Activated CD8-positive, alpha-beta memory T cell treated with anti-CD3 and anti-CD28 coated beads, Interleukin-2, amount 10 ng/mL, durations not matched to agents 7 days and 5 days (primary cell): Measurements from ENCODE around the gene GPR62. TPM values are rescaled to one million over a fixed set of nuclear protein-coding genes. Genes with fewer than 3 reads are reported as not detected.
"Not testable (repeated sequence)": the region's sequence is repeated elsewhere in the genome, so short reads cannot be mapped to it uniquely, and the experiment has no call there.

Source experiments
- ATAC-seq: fragments of 150-1000 bp; cut with Tn5 transposase; one replicate; pipeline ENCODE4 v1.10.0; 2021; ENCODE audit warnings: moderate library complexity
- CTCF ChIA-PET: fragments of 350-600 bp; sonication (Branson Sonifier 250); formaldehyde crosslinking; loops from one replicate; lab custom pipeline; 2021; ENCODE audit warnings: antibody characterized with exemption; lab: Charles Lee
- DNase-seq: peaks from one replicate; pipeline ENCODE4 v3.0.0-alpha.2; 2020
- H3K27ac Mint-ChIP-seq: one replicate; pipeline ENCODE4 v1.8.0; 2021; ENCODE audit warnings: mild to moderate bottlenecking, mixed read lengths
- H3K27me3 Mint-ChIP-seq: one replicate; pipeline ENCODE4 v1.8.0; 2021; ENCODE audit warnings: mixed read lengths
- H3K36me3 Mint-ChIP-seq: one replicate; pipeline ENCODE4 v1.8.0; 2021; ENCODE audit warnings: mild to moderate bottlenecking, mixed read lengths
- H3K4me1 Mint-ChIP-seq: one replicate; pipeline ENCODE4 v1.8.0; 2021; ENCODE audit warnings: mixed read lengths
- H3K4me3 Mint-ChIP-seq: one replicate; pipeline ENCODE4 v1.8.0; 2021; ENCODE audit warnings: mild to moderate bottlenecking, moderate library complexity, mixed read lengths
- H3K9me3 Mint-ChIP-seq: one replicate; pipeline ENCODE4 v1.8.0; 2022; ENCODE audit warnings: low read depth, mixed read lengths
- total RNA-seq, 2 experiments: library from RNA; stranded (reverse); gene quantifications; one replicate each; pipeline ENCODE4 v1.2.3, GENCODE V29; 2021

GPR62 gene
- total RNA-seq, 2 experiments from 2014 or later = not detected

- DNase-seq (no peak), ATAC-seq (no peak)
- peaks cover 29% of the 10 kb centered on the region for H3K4me1 Mint-ChIP-seq
- peak overlapping the region; percentile 42 for H3K27ac Mint-ChIP-seq
- peaks cover 3% of the 10 kb centered on the region for H3K36me3 Mint-ChIP-seq
- H3K27me3 Mint-ChIP-seq = no peaks in the 10 kb centered on the region
- H3K9me3 Mint-ChIP-seq = no peaks in the 10 kb centered on the region
- no peak overlapping the region for H3K4me3 Mint-ChIP-seq
- CTCF ChIA-PET = interaction anchor here (3.6 to 4.1 kb wide), 3 partner anchors 10 to 43 kb away, joined by 24 to 70 read pairs (median 34); partner anchors contain the start of genes ABHD14A, ABHD14B, PARP3 and RPL29
These were observed 29.9 kb downstream of the GPR62 start for GRCh38 chr3:51985063-51985462.

GRCh38 chr3:51986010-51986947 lies 31.1 kb downstream of the GPR62 start:
- Mint-ChIP-seq H3K4me1 (peaks cover 25% of the 10 kb centered on the region), H3K4me3 (no peak overlapping the region), H3K36me3 (peaks cover 3% of the 10 kb centered on the region), H3K9me3 (no peaks in the 10 kb centered on the region), H3K27me3 (no peaks in the 10 kb centered on the region), H3K27ac (no peak overlapping the region)
- CTCF ChIA-PET = interaction anchor here (1.3 to 1.6 kb wide), 3 partner anchors 13 to 26 kb away, joined by 4 to 5 read pairs (median 5); partner anchors contain the start of gene ABHD14B
- no peak for ATAC-seq
- DNase-seq = no peak

DNA sequence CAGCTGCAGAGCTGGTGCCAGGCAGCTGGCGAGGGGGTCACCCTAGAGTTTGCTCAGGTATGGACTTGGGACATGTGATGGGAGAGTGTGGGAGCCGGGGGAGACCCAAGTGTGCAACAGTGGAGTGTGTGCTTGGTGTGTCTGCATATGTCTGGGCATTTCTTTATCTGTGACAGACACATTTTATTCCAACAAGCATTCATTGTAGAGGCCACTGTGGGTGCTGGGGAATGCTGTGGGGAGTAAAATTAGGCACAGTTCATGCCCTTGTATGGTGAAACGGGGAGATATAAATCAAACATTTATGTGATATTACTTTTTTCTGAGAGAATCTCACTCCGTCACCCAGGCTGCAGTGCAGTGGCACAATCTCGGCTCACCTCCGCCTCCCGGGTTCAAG lies 32.4 kb downstream of the GPR62 start:
- H3K27ac Mint-ChIP-seq = no peak overlapping the region
- H3K9me3 Mint-ChIP-seq = no peaks in the 10 kb centered on the region
- H3K36me3 Mint-ChIP-seq = peaks cover 7% of the 10 kb centered on the region
- H3K4me1 Mint-ChIP-seq = peaks cover 25% of the 10 kb centered on the region
- no peak overlapping the region for H3K4me3 Mint-ChIP-seq
- ATAC-seq (no peak), DNase-seq (no peak)
- CTCF ChIA-PET = interaction anchor here (1.3 to 1.5 kb wide), 2 partner anchors 13 to 25 kb away, joined by 4 to 5 read pairs; no protein-coding TSS in a partner anchor
- no peaks in the 10 kb centered on the region for H3K27me3 Mint-ChIP-seq

DNA sequence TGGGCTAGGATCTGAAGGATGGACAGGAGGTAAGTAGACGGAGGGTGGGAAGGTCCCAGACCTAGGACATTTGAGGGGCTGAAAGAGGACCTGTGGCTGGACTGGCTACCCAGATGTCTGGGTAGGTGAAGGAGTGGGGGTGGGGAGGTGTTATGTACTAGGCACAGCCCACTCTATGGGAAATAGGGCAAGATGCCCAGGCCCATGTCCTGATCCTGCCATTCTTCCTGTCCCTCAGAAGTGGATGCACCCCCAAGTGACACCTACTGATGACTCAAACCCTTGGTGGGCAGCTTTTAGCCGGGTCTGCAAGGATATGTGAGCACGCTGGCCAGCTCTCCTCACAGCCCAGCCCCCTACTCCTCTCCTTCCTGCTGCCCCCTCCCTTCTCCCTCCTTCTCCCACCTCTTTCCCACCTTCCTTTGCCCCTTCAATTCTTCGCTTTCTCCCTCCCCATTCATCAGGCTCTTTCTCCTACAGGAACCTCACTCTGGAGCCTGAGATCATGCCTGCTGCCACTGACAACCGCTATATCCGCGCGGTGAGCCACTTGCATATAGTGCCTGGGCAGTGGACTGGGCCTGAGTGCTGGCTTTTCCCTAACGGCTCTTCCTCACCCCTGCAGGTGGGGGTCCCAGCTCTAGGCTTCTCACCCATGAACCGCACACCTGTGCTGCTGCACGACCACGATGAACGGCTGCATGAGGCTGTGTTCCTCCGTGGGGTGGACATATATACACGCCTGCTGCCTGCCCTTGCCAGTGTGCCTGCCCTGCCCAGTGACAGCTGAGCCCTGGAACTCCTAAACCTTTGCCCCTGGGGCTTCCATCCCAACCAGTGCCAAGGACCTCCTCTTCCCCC lies 33.3 kb downstream of the GPR62 start:
- ATAC-seq (no peak), DNase-seq (no peak)
- Mint-ChIP-seq H3K36me3 (peaks cover 14% of the 10 kb centered on the region), H3K27me3 (no peaks in the 10 kb centered on the region), H3K4me3 (no peak overlapping the region), H3K9me3 (no peaks in the 10 kb centered on the region), H3K4me1 (peaks cover 29% of the 10 kb centered on the region), H3K27ac (no peak overlapping the region)
- CTCF ChIA-PET = interaction anchor here (1.3 kb wide), 1 partner anchor 13 kb away, joined by 5 read pairs; no protein-coding TSS in a partner anchor

DNA sequence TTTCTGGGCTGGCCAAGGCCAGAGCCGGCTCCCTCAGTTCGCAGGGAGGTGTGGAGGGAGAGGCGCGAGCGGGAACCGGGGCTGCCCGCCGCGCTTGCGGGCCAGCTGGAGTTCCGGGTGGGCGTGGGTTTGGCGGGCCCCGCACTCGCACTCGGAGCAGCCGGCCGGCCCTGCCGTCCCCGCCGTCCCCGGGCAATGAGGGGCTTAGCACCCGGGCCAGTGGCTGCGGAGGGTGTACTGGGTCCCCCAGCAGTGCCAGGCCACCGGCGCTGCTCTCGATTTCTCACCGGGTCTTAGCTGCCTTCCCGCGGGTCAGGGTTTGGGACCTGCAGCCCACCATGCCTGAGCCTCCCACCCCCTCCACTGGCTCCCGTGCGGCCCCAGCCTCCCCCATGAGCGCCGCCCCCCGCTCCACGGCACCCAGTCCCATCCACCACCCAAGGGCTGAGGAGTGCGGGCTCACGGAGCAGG lies 35.4 kb downstream of the GPR62 start:
- CTCF ChIA-PET = interaction anchor here (2.8 kb wide), 1 partner anchor 8 kb away, joined by 14 read pairs; the partner anchor contains the start of gene ACY1
- peaks cover 37% of the 10 kb centered on the region for H3K4me1 Mint-ChIP-seq
- peaks cover 31% of the 10 kb centered on the region for H3K36me3 Mint-ChIP-seq
- H3K4me3 Mint-ChIP-seq, ATAC-seq, H3K27me3 Mint-ChIP-seq, DNase-seq, H3K9me3 Mint-ChIP-seq, H3K27ac Mint-ChIP-seq: not testable (repeated sequence)

GRCh38 chr3:51992017-51992682 lies 37.0 kb downstream of the GPR62 start:
- DNase-seq = no peak
- no peaks in the 10 kb centered on the region for H3K9me3 Mint-ChIP-seq
- H3K27me3 Mint-ChIP-seq = peaks cover 6% of the 10 kb centered on the region
- no peak overlapping the region for H3K4me3 Mint-ChIP-seq
- H3K27ac Mint-ChIP-seq = peak overlapping the region; percentile 15
- peaks cover 32% of the 10 kb centered on the region for H3K36me3 Mint-ChIP-seq
- H3K4me1 Mint-ChIP-seq = peaks cover 42% of the 10 kb centered on the region
- CTCF ChIA-PET = interaction anchor here (1.5 to 2.8 kb wide), 4 partner anchors 10 to 131 kb away, joined by 3 to 14 read pairs (median 8); partner anchors contain the start of genes ABHD14B, ACY1 and RRP9
- no peak for ATAC-seq

GRCh38 chr3:51993657-51994056 lies 38.5 kb downstream of the GPR62 start:
- not testable (repeated sequence) for DNase-seq, H3K27me3 Mint-ChIP-seq, H3K9me3 Mint-ChIP-seq, ATAC-seq, H3K27ac Mint-ChIP-seq
- peaks cover 32% of the 10 kb centered on the region for H3K36me3 Mint-ChIP-seq
- peaks cover 42% of the 10 kb centered on the region for H3K4me1 Mint-ChIP-seq
- CTCF ChIA-PET = interaction anchor here (2.8 kb wide), 1 partner anchor 11 kb away, joined by 14 read pairs; the partner anchor contains the start of gene ACY1
- peak overlapping the region; percentile 21 for H3K4me3 Mint-ChIP-seq

DNA sequence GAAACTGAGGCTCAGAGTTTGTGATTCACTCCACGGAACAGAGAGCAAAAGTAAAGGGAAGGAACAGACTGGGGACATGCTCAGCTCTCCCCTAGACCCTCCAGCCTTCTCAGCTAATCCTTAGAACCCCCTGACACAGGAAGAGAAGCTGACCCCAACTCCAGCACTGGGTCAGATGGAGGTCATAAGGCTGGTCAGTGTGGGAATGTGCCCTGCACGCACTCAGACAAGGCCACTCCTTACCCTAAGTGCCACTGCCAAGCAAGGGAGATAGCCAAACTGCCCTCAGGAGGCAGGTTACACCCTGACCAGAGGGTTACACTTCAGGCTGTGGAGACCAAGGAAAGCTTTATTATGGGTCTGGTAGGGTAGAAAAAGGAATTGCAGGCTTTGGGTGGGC lies 39.3 kb downstream of the GPR62 start:
- Mint-ChIP-seq H3K4me1 (peaks cover 42% of the 10 kb centered on the region), H3K36me3 (peaks cover 32% of the 10 kb centered on the region), H3K4me3 (peak overlapping the region; percentile 97), H3K27ac (peak overlapping the region; percentile 97), H3K9me3 (no peaks in the 10 kb centered on the region), H3K27me3 (peaks cover 11% of the 10 kb centered on the region)
- CTCF ChIA-PET = interaction anchor here (0.9 to 2.4 kb wide), 6 partner anchors 11 to 225 kb away, joined by 3 to 34 read pairs (median 6); partner anchors contain the start of genes ABHD14A, ABHD14B, ACY1 and POC1A
- DNase-seq = no peak
- no peak for ATAC-seq

DNA sequence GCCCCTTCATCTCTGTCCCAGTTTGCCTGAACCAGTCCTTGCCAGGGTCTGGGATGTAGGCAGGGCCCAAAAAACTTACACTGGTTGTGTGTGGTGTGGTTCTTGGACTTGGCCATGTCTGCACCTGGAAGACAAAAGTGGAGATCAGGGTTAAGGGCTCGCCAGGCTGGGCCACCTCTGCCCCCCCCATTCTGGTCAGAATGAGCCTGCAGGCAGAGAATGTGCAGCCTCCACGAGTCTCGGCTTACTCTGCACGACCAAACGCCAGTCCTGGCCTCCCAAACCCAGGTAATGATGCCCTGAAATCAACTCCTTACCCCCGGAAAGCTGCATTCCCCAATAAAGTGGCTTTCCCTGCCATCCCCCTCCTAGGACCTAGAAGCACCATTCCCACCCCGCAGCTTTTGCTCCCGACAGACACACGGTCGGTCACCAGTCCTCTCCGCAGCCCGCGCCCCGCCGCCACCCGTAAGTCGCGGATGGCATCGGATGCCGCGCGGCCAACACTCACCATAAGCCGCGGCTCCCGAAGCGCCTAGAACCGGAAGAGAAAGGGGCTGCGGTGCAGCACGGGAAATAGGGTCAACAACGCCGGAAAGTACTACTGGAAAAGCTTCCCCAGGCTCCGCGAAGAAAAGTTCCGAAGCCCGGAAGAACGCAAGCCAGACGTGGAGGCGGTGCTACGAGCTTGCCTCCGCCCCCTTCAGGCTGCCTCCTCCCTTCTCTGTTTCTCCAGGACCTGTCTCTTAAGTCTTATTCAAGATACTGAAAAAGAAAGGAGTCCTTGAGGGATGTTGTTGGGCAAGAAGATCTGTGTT lies 40.4 kb downstream of the GPR62 start, which contains the start of gene RPL29:
TSS of gene RPL29 (minus strand) at position 550 of the 818 bp plus-strand sequence. CDS start at position 116, 434 bp downstream.
- DNase-seq (peak; percentile 94), ATAC-seq (peak; percentile 95)
- Mint-ChIP-seq H3K4me1 (peaks cover 42% of the 10 kb centered on the region), H3K27me3 (peaks cover 13% of the 10 kb centered on the region), H3K4me3 (peak within 1 kb of the TSS; percentile 97), H3K36me3 (peaks cover 32% of the 10 kb centered on the region), H3K9me3 (no peaks in the 10 kb centered on the region), H3K27ac (peak within 1 kb of the TSS; percentile 97)
- CTCF ChIA-PET = interaction anchor here (0.7 to 2.4 kb wide), 15 partner anchors 8 to 227 kb away, joined by 3 to 34 read pairs (median 6); partner anchors contain the start of genes ABHD14A, ABHD14B, ACY1 and DUSP7

GRCh38 chr3:51997172-51997571 lies 42.0 kb downstream of the GPR62 start:
- peaks cover 13% of the 10 kb centered on the region for H3K27me3 Mint-ChIP-seq
- H3K9me3 Mint-ChIP-seq = no peaks in the 10 kb centered on the region
- ATAC-seq = no peak
- CTCF ChIA-PET = interaction anchor here (0.9 to 1.3 kb wide), 3 partner anchors 13 to 223 kb away, joined by 3 to 4 read pairs (median 3); partner anchors contain the start of genes ACY1 and PARP3
- peak overlapping the region; percentile 16 for H3K4me3 Mint-ChIP-seq
- no peak for DNase-seq
- H3K4me1 Mint-ChIP-seq = peaks cover 41% of the 10 kb centered on the region
- H3K27ac Mint-ChIP-seq = peak overlapping the region; percentile 32
- peaks cover 29% of the 10 kb centered on the region for H3K36me3 Mint-ChIP-seq

- no peak for ATAC-seq
- Mint-ChIP-seq H3K27me3 (peaks cover 13% of the 10 kb centered on the region), H3K9me3 (no peaks in the 10 kb centered on the region), H3K27ac (no peak overlapping the region), H3K4me3 (no peak overlapping the region), H3K4me1 (peaks cover 33% of the 10 kb centered on the region), H3K36me3 (peaks cover 21% of the 10 kb centered on the region)
- DNase-seq = no peak
- CTCF ChIA-PET = interaction anchor here (0.7 to 1.3 kb wide), 7 partner anchors 14 to 223 kb away, joined by 3 to 4 read pairs (median 4); partner anchors contain the start of genes ACY1, DUSP7 and PARP3
These were observed 42.9 kb downstream of the GPR62 start for GRCh38 chr3:51997935-51998596.
